GM12865 (cell line): ENCODE results near the gene CHST11.

Source experiments
- DNase-seq: peaks from one replicate; pipeline ENCODE4 v3.0.0; 2010; ENCODE audit warnings: low read depth
- H3K4me3 ChIP-seq: 2 replicates; pipeline ENCODE4 v1.5.1; 2011; ENCODE audit warnings: mild to moderate bottlenecking, low read depth, low read length, control low read depth
- CTCF ChIP-seq: IDR thresholded peaks from 2 replicates; pipeline ENCODE4 v1.5.1; 2011; ENCODE audit warnings: low read length, control low read depth, low read depth, inconsistent platforms; ENCODE audit not compliant: insufficient read depth; ENCODE audit errors: missing control alignments

Gene CHST11

GRCh38 chr12:104792570-104792969 is 335.8 kb downstream of the CHST11 start:
- no peak for DNase-seq
- no peak overlapping the region for H3K4me3 ChIP-seq
- no peak for TF ChIP-seq CTCF

GRCh38 chr12:104793285-104793684 is 336.5 kb downstream of the CHST11 start:
- no peak overlapping the region for H3K4me3 ChIP-seq
- no peak for TF ChIP-seq CTCF
- DNase-seq: no peak

DNA sequence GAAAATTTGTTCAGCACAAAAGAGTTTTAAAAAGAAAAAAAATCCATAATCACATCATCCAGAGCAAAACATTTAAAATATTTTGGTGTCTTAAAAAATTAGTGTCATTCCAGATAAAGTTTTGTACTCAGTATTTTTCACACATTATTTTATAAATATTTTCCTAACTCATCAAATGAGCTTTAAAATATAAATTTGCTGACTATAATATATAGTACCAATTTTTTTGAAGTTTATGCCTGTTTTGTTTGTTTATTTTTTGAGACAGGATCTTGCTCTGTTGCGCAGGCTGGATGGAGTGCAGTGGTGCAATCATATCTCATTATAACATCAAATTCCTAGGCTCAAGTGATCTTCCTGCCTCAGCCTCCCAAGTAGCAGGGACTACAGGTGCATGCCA is 337.2 kb downstream of the CHST11 start:
- DNase-seq: no peak
- no peak for TF ChIP-seq CTCF
- no peak overlapping the region for H3K4me3 ChIP-seq

DNA sequence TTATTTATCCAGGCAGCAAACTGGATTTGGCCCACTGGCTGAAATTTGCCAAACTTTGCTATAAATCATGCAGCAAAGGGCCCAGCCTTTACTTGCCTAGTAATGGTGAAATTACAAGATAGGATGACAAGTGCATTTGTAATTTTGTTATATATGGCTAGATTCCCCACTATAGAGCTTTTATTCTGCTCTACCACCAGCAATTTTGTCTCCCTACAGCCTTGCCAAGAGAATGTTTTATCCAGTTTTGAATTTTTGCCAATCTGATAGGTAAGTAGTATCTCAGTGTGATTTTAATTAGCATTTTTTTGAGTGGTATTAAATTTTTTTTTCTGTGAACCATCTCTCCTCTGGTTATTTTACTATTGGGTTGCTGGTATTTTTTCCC is 339.7 kb downstream of the CHST11 start:
- no peak for DNase-seq
- TF ChIP-seq CTCF: no peak
- H3K4me3 ChIP-seq: no peak overlapping the region

- no peak overlapping the region for H3K4me3 ChIP-seq
- no peak for TF ChIP-seq CTCF
Observed at GRCh38 chr12:104799458-104799857, 342.7 kb downstream of the CHST11 start.

GRCh38 chr12:104801005-104801404 is 344.3 kb downstream of the CHST11 start:
- DNase-seq: no peak
- TF ChIP-seq CTCF: no peak
- H3K4me3 ChIP-seq: no peak overlapping the region

More at GRCh38 chr12:104799458-104799857, 342.7 kb downstream of the CHST11 start:
- no peak for DNase-seq

GRCh38 chr12:104801427-104801826 is 344.7 kb downstream of the CHST11 start:
- TF ChIP-seq CTCF: no peak
- no peak overlapping the region for H3K4me3 ChIP-seq
- DNase-seq: no peak
